Psoas muscle (tissue), 8 donors: ENCODE data around the gene MAPKAPK2. TPM values are rescaled to one million over a fixed set of nuclear protein-coding genes. Genes with fewer than 3 reads are reported as not detected.

Experiments
- ATAC-seq, 4 donors: fragments of 200-7000 bp; cut with Tn5 transposase; one replicate each; pipeline ENCODE4 v1.9.1; 2020; ENCODE audit warnings: moderate library complexity in 3 of 4, mild to moderate bottlenecking in 2 of 4
- DNase-seq, 2 donors: peaks; one replicate each; pipeline ENCODE4 v3.0.0-alpha.2; 2020
- H3K27ac ChIP-seq: fragments of 200-600 bp; one replicate; pipeline ENCODE4 v1.8.0; 2022
- H3K27me3 ChIP-seq, 3 donors: fragments of 200-600 bp in 1 of 3; one replicate each; pipeline versions ENCODE4 v1.6.1 to v1.8.0; 2013 to 2022; ENCODE audit warnings: low read length in 2 of 3, mild to moderate bottlenecking in 2 of 3, moderate library complexity in 1 of 3; ENCODE audit not compliant: insufficient read depth in 3 of 3
- H3K36me3 ChIP-seq, 2 donors: fragments of 200-600 bp in 1 of 2; one replicate each; pipeline versions ENCODE4 v1.6.1 to v1.8.0; 2013 to 2022; ENCODE audit warnings: low read depth in 1 of 2, mild to moderate bottlenecking in 1 of 2, moderate library complexity in 1 of 2; ENCODE audit not compliant: insufficient read depth in 1 of 2
- H3K4me1 ChIP-seq: fragments of 200-600 bp; one replicate; pipeline ENCODE4 v1.8.0; 2022
- H3K4me3 ChIP-seq: fragments of 200-600 bp; one replicate; pipeline ENCODE4 v1.8.0; 2022; ENCODE audit warnings: mild to moderate bottlenecking
- H3K9me3 ChIP-seq: fragments of 200-600 bp; one replicate; pipeline ENCODE4 v1.8.0; 2022
- CTCF ChIP-seq: fragments of 200-600 bp; IDR thresholded peaks from one replicate; pipeline ENCODE4 v1.8.0; 2022; ENCODE audit warnings: antibody characterized with exemption
- WGBS, 3 donors: extraction: QIAGEN DNeasy Blood & Tissue Kit; methylation state at CpG; one replicate each; pipeline versions ENCODE4 v1.1.6 to v1.1.7; 2013; 5-methylcytosine and 5-hydroxymethylcytosine counted together
- intact Hi-C, 2 donors: fragments of 100-400 bp; cut with DNase I; formaldehyde crosslinking; loops; one replicate each; pipeline versions ENCODE4 v1.11.0 to v1.14.2; 2022
- polyA plus RNA-seq, 3 donors: library from polyadenylated mRNA; stranded (reverse); fragments of 200-250 nt; gene quantifications; one replicate each; pipeline ENCODE4 v1.2.3, GENCODE V29; 2013
- total RNA-seq, 4 donors: library from RNA; stranded (reverse); fragmentation: NEBNext Ultra II Directional in 2 of 4; extraction: Animal tissue kit (Norgen Biotek cat#: 25700) in 2 of 4; gene quantifications; one replicate each; pipeline versions ENCODE4 v1.2.1 to v1.2.4, GENCODE V29; 2021 to 2023
- donor health status: healthy with polysubstance abuse.
- donor health status: DM: no; HTN: no; CAD: no; lungs with moderate emphysema.
- donor health status: Bipolar disorder and iron deficiency.
- donor health status: healthy.
- donor health status: DM: yes; HTN: yes; CAD: no.
- donor health status: DM: no; HTN: no; CAD: no.
- donor health status: DM: no; HTN: no; CAD: no.
- donor health status: DM: yes; HTN: yes; CAD: no.

The MAPKAPK2 gene
- total and polyA plus RNA-seq, 7 donors: 89.4 to 198 (median 139) TPM

- no peaks in the 10 kb centered on the region for H3K27me3 ChIP-seq
- DNase-seq (peak; percentile 36 to 58), ATAC-seq (peak in 1 of 4 donors; percentile 30)
- no peak for TF ChIP-seq CTCF
- H3K36me3 ChIP-seq: no peaks in the 10 kb centered on the region
- no peak overlapping the region for H3K27ac ChIP-seq
- H3K4me3 ChIP-seq: no peak overlapping the region
- no peaks in the 10 kb centered on the region for H3K4me1 ChIP-seq
- WGBS, 3 donors: 45 to 53% (median 50%) methylated on average over 8 of the region's 8 CpGs
- H3K9me3 ChIP-seq: no peaks in the 10 kb centered on the region
- intact Hi-C loops: no loop called here
Measured at GRCh38 chr1:206766251-206766856, 81.6 kb downstream of the MAPKAPK2 start.

- H3K4me1 ChIP-seq: no peaks in the 10 kb centered on the region
- no peaks in the 10 kb centered on the region for H3K9me3 ChIP-seq
- no peak for DNase-seq
- no peaks in the 10 kb centered on the region for H3K36me3 ChIP-seq
- no peak overlapping the region for H3K27ac ChIP-seq
- H3K4me3 ChIP-seq: no peak overlapping the region
- 73 to 80% (median 73%) methylated on average over 14 of the region's 14 CpGs for WGBS, 3 donors
- intact Hi-C loops: no loop called here
- ATAC-seq: no peak
- TF ChIP-seq CTCF: no peak
- no peaks in the 10 kb centered on the region for H3K27me3 ChIP-seq
Measured at GRCh38 chr1:206768472-206769303, 84.0 kb downstream of the MAPKAPK2 start.

GRCh38 chr1:206769304-206769731 is 84.6 kb downstream of the MAPKAPK2 start:
- 80 to 84% (median 81%) methylated on average over 7 of the region's 7 CpGs for WGBS, 3 donors
- no peak for DNase-seq

GRCh38 chr1:206770531-206771337 is 86.0 kb downstream of the MAPKAPK2 start, which contains the start of gene IL19:
TSS of gene IL19 (plus strand) at chr1:206770773. CDS start at chr1:206836663, 65,890 bp downstream.
- no peak for DNase-seq
- 63 to 66% (median 65%) methylated on average over 9 of the region's 9 CpGs for WGBS, 3 donors
- Histone ChIP-seq H3K4me3 (peak within 1 kb of the TSS; percentile 22), H3K4me1 (no peaks in the 10 kb centered on the region), H3K9me3 (no peaks in the 10 kb centered on the region), H3K27me3 (no peaks in the 10 kb centered on the region), H3K27ac (no peak within 1 kb of the TSS), H3K36me3 (no peaks in the 10 kb centered on the region)
- intact Hi-C loops: no loop called here
- TF ChIP-seq CTCF: no peak
- ATAC-seq: peak in 2 of 4 donors; percentile 19 to 23

More at GRCh38 chr1:206769304-206769731, 84.6 kb downstream of the MAPKAPK2 start:
- Histone ChIP-seq H3K4me1 (no peaks in the 10 kb centered on the region), H3K36me3 (no peaks in the 10 kb centered on the region), H3K27me3 (no peaks in the 10 kb centered on the region), H3K9me3 (no peaks in the 10 kb centered on the region), H3K4me3 (no peak overlapping the region), H3K27ac (no peak overlapping the region)
- intact Hi-C loops: no loop called here
- TF ChIP-seq CTCF: no peak
- no peak for ATAC-seq
